Left lung (tissue), 10 donors: ENCODE results near the gene IFIT3. TPM values are rescaled to one million over a fixed set of nuclear protein-coding genes. Genes with fewer than 3 reads are reported as not detected.

Experiments used
- ATAC-seq: fragments of 200-7000 bp; cut with Tn5 transposase; one replicate; pipeline ENCODE4 v1.9.1; 2020; ENCODE audit warnings: moderate library complexity
- DNase-seq, 4 donors: peaks; one replicate each; pipeline ENCODE4 v3.0.0-alpha.2; 2013 to 2020
- H3K27ac ChIP-seq, 2 donors: fragments of 200-600 bp; sonication (generic) in 1 of 2; one replicate each; pipeline versions ENCODE4 v1.5.0 to v1.8.0; 2020 to 2021
- H3K27me3 ChIP-seq, 2 donors: fragments of 200-600 bp; sonication (generic) in 1 of 2; one replicate each; pipeline versions ENCODE4 v1.5.0 to v1.8.0; 2020 to 2021
- H3K36me3 ChIP-seq, 2 donors: fragments of 200-600 bp; sonication (generic) in 1 of 2; one replicate each; pipeline versions ENCODE4 v1.5.0 to v1.8.0; 2020 to 2021
- H3K4me1 ChIP-seq, 2 donors: fragments of 200-600 bp; one replicate each; pipeline ENCODE4 v1.8.0; 2021
- H3K4me3 ChIP-seq, 2 donors: fragments of 200-600 bp; sonication (generic) in 1 of 2; one replicate each; pipeline versions ENCODE4 v1.5.0 to v1.8.0; 2020 to 2021; ENCODE audit warnings: mild to moderate bottlenecking in 1 of 2
- H3K9me3 ChIP-seq, 2 donors: fragments of 200-600 bp; sonication (generic) in 1 of 2; one replicate each; pipeline versions ENCODE4 v1.5.0 to v1.8.0; 2020 to 2021
- intact Hi-C, 2 donors: fragments of 100-400 bp; cut with DNase I; formaldehyde crosslinking; loops; one replicate each; pipeline versions ENCODE4 v1.11.2 to v1.14.2; 2022
- polyA plus RNA-seq, 6 donors: library from polyadenylated mRNA; unstranded; fragments of 120-200 nt; gene quantifications; one replicate each; pipeline ENCODE4 v1.2.1, GENCODE V29; 2013; ENCODE audit not compliant: insufficient read length in 6 of 6
- total RNA-seq, 2 donors: library from RNA; stranded (reverse); fragmentation: NEBNext Ultra II Directional; extraction: Animal tissue kit (Norgen Biotek cat#: 25700); gene quantifications; one replicate each; pipeline ENCODE4 v1.2.1, GENCODE V29; 2021
- TF ChIP-seq, protein P1 (sequence below), 2 donors: fragments of 200-600 bp; sonication (generic) in 1 of 2; IDR thresholded peaks; one replicate each; pipeline versions ENCODE4 v1.5.0 to v1.8.0; 2021; ENCODE audit warnings: antibody characterized with exemption in 2 of 2
- donor health status: DM: no; HTN: yes; CAD: no.
- donor health status: DM: no; HTN: no; CAD: no.

The IFIT3 gene
- total and polyA plus RNA-seq, 8 donors, result 12.4 to 48.9 (median 14.4) TPM

DNA sequence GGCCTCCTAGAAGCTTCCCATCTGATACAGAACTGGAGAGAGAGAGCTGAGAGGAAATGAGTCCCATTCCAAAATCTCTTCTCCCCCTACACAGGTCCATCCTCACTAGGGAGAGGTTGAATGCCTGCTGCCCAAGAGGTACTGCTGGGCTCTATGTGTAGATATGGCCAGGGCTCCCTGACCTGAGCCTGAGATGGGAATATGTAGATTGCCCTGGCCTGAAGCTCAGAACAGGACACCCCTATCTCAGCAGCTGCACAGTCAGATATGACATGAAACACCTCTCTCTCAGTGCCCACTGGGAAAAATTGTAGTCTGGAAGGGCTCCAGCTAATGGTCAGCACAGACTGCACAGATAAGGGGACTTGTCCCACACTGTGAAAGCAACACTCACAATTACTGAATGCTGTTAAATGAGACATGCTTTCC, 46.9 kb downstream of the IFIT3 start:
- TF ChIP-seq, protein P1, sequence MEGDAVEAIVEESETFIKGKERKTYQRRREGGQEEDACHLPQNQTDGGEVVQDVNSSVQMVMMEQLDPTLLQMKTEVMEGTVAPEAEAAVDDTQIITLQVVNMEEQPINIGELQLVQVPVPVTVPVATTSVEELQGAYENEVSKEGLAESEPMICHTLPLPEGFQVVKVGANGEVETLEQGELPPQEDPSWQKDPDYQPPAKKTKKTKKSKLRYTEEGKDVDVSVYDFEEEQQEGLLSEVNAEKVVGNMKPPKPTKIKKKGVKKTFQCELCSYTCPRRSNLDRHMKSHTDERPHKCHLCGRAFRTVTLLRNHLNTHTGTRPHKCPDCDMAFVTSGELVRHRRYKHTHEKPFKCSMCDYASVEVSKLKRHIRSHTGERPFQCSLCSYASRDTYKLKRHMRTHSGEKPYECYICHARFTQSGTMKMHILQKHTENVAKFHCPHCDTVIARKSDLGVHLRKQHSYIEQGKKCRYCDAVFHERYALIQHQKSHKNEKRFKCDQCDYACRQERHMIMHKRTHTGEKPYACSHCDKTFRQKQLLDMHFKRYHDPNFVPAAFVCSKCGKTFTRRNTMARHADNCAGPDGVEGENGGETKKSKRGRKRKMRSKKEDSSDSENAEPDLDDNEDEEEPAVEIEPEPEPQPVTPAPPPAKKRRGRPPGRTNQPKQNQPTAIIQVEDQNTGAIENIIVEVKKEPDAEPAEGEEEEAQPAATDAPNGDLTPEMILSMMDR (IDR thresholded peaks at IDR 0.05), result no peak
- H3K9me3 ChIP-seq, result no peaks in the 10 kb centered on the region
- no peak overlapping the region for H3K4me3 ChIP-seq
- H3K27me3 ChIP-seq, result no peaks in the 10 kb centered on the region
- ATAC-seq, result no peak
- DNase-seq, result peak in 1 of 4 donors; percentile 68
- H3K36me3 ChIP-seq, result no peaks in the 10 kb centered on the region
- H3K4me1 ChIP-seq, result peaks cover 16 to 22% of the 10 kb centered on the region in 2 donors
- H3K27ac ChIP-seq, result peak overlapping the region; percentile 79 to 80
- intact Hi-C loops, result no loop called here

DNA sequence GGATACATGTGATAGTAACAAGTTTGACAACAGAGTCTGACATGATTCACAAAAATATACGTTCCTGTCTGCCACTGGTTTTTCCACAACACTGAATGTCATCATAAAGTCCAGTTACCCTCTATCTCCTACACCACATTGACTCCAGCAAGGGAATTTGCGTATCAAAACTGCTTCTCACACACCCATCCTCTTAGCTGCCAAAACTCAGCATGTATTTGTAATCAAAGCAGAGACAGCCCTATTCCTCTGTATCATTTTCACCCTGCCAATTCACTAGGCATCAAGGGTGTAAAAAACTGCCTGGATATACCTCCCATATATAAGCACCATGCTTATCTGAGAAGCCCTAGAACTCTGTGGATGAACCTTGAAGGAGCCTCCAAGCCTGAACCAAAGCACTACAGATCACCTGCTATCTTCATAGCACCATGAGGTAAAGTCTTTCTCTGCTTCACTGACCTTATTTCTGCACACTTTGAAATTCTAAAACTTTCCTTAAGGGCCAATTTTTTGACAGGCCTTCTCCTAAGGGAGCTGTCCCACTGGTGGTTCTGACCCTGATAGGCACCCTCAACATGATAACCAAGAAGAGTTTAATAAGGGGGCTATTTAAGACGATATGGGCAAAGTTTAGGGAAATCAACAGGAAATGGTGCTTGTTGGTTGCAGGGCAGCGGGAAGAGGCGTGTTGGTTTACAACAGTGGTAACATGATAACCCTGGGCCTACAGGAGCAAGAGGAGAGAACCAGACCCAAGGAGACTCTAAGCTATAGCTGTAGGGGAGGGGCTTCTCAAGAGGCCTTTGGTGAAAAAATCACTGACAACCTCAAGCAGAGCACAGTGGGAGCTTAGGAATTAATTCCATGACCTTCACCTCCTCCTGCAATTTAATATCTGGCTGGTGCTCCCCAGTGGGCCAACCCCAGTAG, 50.2 kb downstream of the IFIT3 start, which contains the start of gene IFIT1B:
Gene IFIT1B (plus strand): TSS at position 352 of the 933 bp plus-strand sequence. CDS start 80 bp downstream, at position 432.
- H3K36me3 ChIP-seq, result no peaks in the 10 kb centered on the region
- H3K4me3 ChIP-seq, result no peak within 1 kb of the TSS
- H3K9me3 ChIP-seq, result no peaks in the 10 kb centered on the region
- TF ChIP-seq, protein P1 (IDR thresholded peaks at IDR 0.05), result no peak
- no peak for ATAC-seq
- H3K27me3 ChIP-seq, result no peaks in the 10 kb centered on the region
- intact Hi-C loops, result no loop called here
- H3K27ac ChIP-seq, result no peak within 1 kb of the TSS
- H3K4me1 ChIP-seq, result peaks cover 16 to 21% of the 10 kb centered on the region in 2 donors
- no peak for DNase-seq

DNA sequence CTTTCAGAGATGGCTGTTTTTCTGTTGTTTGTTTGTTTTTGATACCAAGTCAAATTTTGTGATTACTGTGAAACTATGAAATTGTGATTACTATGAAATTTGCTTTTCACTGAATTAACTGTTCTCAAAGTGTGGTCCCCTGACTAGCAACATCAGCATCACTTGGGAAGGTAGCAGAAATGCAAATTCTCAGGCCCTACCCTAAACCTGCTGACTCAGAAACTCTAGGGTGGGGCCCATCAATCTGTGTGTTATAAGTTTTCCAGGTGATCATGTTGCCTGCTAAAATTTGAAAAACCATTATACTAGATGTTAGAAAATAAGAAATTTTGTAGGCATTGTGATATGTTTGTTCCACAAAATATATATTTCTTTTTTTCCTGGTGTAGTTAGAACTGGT, 51.3 kb downstream of the IFIT3 start:
- intact Hi-C loops, result no loop called here
- DNase-seq (no peak), ATAC-seq (no peak)
- Histone ChIP-seq H3K36me3 (no peaks in the 10 kb centered on the region), H3K4me3 (no peak overlapping the region), H3K27me3 (no peaks in the 10 kb centered on the region), H3K27ac (no peak overlapping the region), H3K4me1 (peaks cover 8 to 14% of the 10 kb centered on the region in 2 donors), H3K9me3 (no peaks in the 10 kb centered on the region)
- TF ChIP-seq, protein P1 (IDR thresholded peaks at IDR 0.05), result no peak

DNA sequence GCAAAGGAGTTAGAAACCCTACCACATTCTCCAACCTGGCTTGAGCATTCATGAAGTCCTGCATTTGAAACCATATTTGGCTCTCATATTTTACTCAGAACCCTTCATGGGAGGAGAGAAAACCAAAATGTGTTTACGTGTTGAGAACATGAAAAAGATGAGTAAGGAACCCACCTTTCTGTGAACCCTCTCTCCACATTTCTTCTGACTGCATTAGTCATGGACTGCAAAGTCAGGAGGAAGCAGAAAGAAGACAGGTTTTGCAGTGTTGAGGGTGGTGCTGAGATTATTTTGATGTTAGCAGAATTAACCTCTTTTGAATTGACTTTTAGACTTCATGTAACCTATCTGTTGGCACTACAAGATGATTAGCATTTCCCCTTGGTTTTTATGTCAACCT, 55.0 kb downstream of the IFIT3 start:
- TF ChIP-seq, protein P1 (IDR thresholded peaks at IDR 0.05), result no peak
- Histone ChIP-seq H3K27me3 (no peaks in the 10 kb centered on the region), H3K9me3 (no peaks in the 10 kb centered on the region), H3K4me1 (peaks cover 0 to 18% of the 10 kb centered on the region in 2 donors), H3K36me3 (no peaks in the 10 kb centered on the region), H3K4me3 (no peak overlapping the region), H3K27ac (no peak overlapping the region)
- DNase-seq (no peak), ATAC-seq (no peak)
- intact Hi-C loops, result no loop called here
